Type B pancreatic cell (in vitro differentiated cells): ENCODE results near the gene PKD1. TPM values are rescaled to one million over a fixed set of nuclear protein-coding genes. Genes with fewer than 3 reads are reported as not detected.

Experiments used
- DNase-seq: peaks from one replicate; pipeline ENCODE4 v3.0.0; 2021; ENCODE audit warnings: mixed read lengths; ENCODE audit not compliant: unreplicated experiment; ENCODE audit errors: extremely low spot score
- H3K27ac Mint-ChIP-seq: 2 replicates; pipeline ENCODE4 v1.8.0; 2021; ENCODE audit warnings: mild to moderate bottlenecking, mixed read lengths
- H3K27me3 Mint-ChIP-seq: 2 replicates; pipeline ENCODE4 v1.8.0; 2021; ENCODE audit warnings: mixed read lengths
- H3K36me3 Mint-ChIP-seq: 2 replicates; pipeline ENCODE4 v1.8.0; 2021; ENCODE audit warnings: mixed read lengths
- H3K4me1 Mint-ChIP-seq: one replicate; pipeline ENCODE4 v1.8.0; 2021; ENCODE audit warnings: mixed read lengths; ENCODE audit not compliant: unreplicated experiment
- H3K4me3 Mint-ChIP-seq: 2 replicates; pipeline ENCODE4 v1.8.0; 2021; ENCODE audit warnings: mild to moderate bottlenecking, mixed read lengths
- H3K9me3 Mint-ChIP-seq: 2 replicates; pipeline ENCODE4 v1.8.0; 2021; ENCODE audit warnings: mixed read lengths
- CTCF ChIP-seq: fragments of 200-600 bp; sonication (generic); conservative IDR thresholded peaks from 2 replicates; pipeline ENCODE4 v1.5.0; 2021; ENCODE audit warnings: antibody characterized with exemption, mild to moderate bottlenecking
- total RNA-seq: library from RNA; stranded (reverse); gene quantifications from 2 replicates; pipeline ENCODE4 v1.2.1, GENCODE V29; 2021; ENCODE audit warnings: low replicate concordance

Gene PKD1
- total RNA-seq, 1 donor from 2014 or later, result 131 TPM

- no peaks in the 10 kb centered on the region for H3K9me3 Mint-ChIP-seq
Observed at GRCh38 chr16:2087748-2088631, 47.7 kb downstream of the PKD1 start.

GRCh38 chr16:2086812-2087747 is 48.6 kb downstream of the PKD1 start:
- no peaks in the 10 kb centered on the region for H3K36me3 Mint-ChIP-seq
- no peak for TF ChIP-seq CTCF
- no peak overlapping the region for H3K27ac Mint-ChIP-seq
- no peaks in the 10 kb centered on the region for H3K27me3 Mint-ChIP-seq
- H3K9me3 Mint-ChIP-seq, result no peaks in the 10 kb centered on the region
- no peaks in the 10 kb centered on the region for H3K4me1 Mint-ChIP-seq
- no peak for DNase-seq
- no peak overlapping the region for H3K4me3 Mint-ChIP-seq

More at GRCh38 chr16:2087748-2088631, 47.7 kb downstream of the PKD1 start:
- Mint-ChIP-seq H3K27ac (peak overlapping the region; percentile 59), H3K4me3 (no peak overlapping the region), H3K4me1 (no peaks in the 10 kb centered on the region), H3K36me3 (no peaks in the 10 kb centered on the region), H3K27me3 (no peaks in the 10 kb centered on the region)
- TF ChIP-seq CTCF, result no peak
- DNase-seq, result no peak

GRCh38 chr16:2086106-2086742 is 49.5 kb downstream of the PKD1 start:
- no peaks in the 10 kb centered on the region for H3K27me3 Mint-ChIP-seq
- H3K4me1 Mint-ChIP-seq, result no peaks in the 10 kb centered on the region
- TF ChIP-seq CTCF, result no peak
- H3K4me3 Mint-ChIP-seq, result no peak overlapping the region
- no peak for DNase-seq
- H3K36me3 Mint-ChIP-seq, result no peaks in the 10 kb centered on the region
- no peak overlapping the region for H3K27ac Mint-ChIP-seq
- no peaks in the 10 kb centered on the region for H3K9me3 Mint-ChIP-seq

GRCh38 chr16:2085669-2086068 is 50.0 kb downstream of the PKD1 start:
- Mint-ChIP-seq H3K4me1 (no peaks in the 10 kb centered on the region), H3K27me3 (no peaks in the 10 kb centered on the region), H3K36me3 (no peaks in the 10 kb centered on the region), H3K4me3 (no peak overlapping the region), H3K27ac (no peak overlapping the region), H3K9me3 (no peaks in the 10 kb centered on the region)
- no peak for TF ChIP-seq CTCF
- no peak for DNase-seq

- Mint-ChIP-seq H3K27ac (no peak overlapping the region), H3K9me3 (no peaks in the 10 kb centered on the region)
- TF ChIP-seq CTCF, result no peak
Observed at GRCh38 chr16:2084895-2085625, 50.6 kb downstream of the PKD1 start.

More at GRCh38 chr16:2084895-2085625, 50.6 kb downstream of the PKD1 start:
- Mint-ChIP-seq H3K36me3 (no peaks in the 10 kb centered on the region), H3K4me3 (no peak overlapping the region), H3K27me3 (no peaks in the 10 kb centered on the region), H3K4me1 (no peaks in the 10 kb centered on the region)
- no peak for DNase-seq
